HepG2 (cell line): ENCODE results near the gene MRPL58. TPM values are rescaled to one million over a fixed set of nuclear protein-coding genes. Genes with fewer than 3 reads are reported as not detected.
A peak's percentile ranks its signal among the peaks of the same experiment; 100 is the strongest.

Experiments used
- ETV6 ChIP-seq: sonication (generic); formaldehyde crosslinking; conservative IDR thresholded peaks from 2 replicates; pipeline ENCODE4 v1.4.0; 2020; ENCODE audit warnings: missing genetic modification reagents
- FOXA3 ChIP-seq: IDR thresholded peaks from 2 replicates; pipeline ENCODE4 v1.6.1; 2016; ENCODE audit warnings: missing genetic modification reagents, missing compliant biosample characterization
- HOXA5 ChIP-seq: sonication (generic); formaldehyde crosslinking; IDR thresholded peaks from 2 replicates; pipeline ENCODE4 v1.4.0; 2020; ENCODE audit warnings: missing genetic modification reagents
- JUN ChIP-seq: sonication (generic); formaldehyde crosslinking; IDR thresholded peaks from 2 replicates; pipeline ENCODE4 v1.4.0; 2020; ENCODE audit warnings: mild to moderate bottlenecking, missing genetic modification reagents
- NCOA1 ChIP-seq: sonication (generic); formaldehyde crosslinking; IDR thresholded peaks from 2 replicates; pipeline ENCODE4 v1.9.0; 2021; ENCODE audit warnings: missing genetic modification reagents
- NRL ChIP-seq: sonication (generic); formaldehyde crosslinking; IDR thresholded peaks from 2 replicates; pipeline ENCODE4 v1.5.0; 2020; ENCODE audit warnings: missing genetic modification reagents, mild to moderate bottlenecking, moderate library complexity, borderline replicate concordance
- RFXANK ChIP-seq: IDR thresholded peaks from 2 replicates; pipeline ENCODE4 v1.6.1; 2016
- XRCC5 ChIP-seq: fragments of 200-400 bp; formaldehyde crosslinking; optimal IDR thresholded peaks from 2 replicates; pipeline ENCODE3; 2017; ENCODE audit warnings: mild to moderate bottlenecking, low read length
- ZFP1 ChIP-seq: IDR thresholded peaks from 2 replicates; pipeline ENCODE4 v1.6.1; 2016
- ZNF335 ChIP-seq: sonication (generic); formaldehyde crosslinking; IDR thresholded peaks from 2 replicates; pipeline ENCODE4 v1.4.0; 2020; ENCODE audit warnings: missing genetic modification reagents
- ZNF724P ChIP-seq: sonication (generic); formaldehyde crosslinking; IDR thresholded peaks from 2 replicates; pipeline ENCODE4 v1.8.0; 2022; ENCODE audit warnings: missing genetic modification reagents, borderline replicate concordance
- polyA plus RNA-seq, 8 experiments: library from polyadenylated mRNA; depleted of rRNA in 3 of 8; stranded (reverse) in 7 of 8; unstranded in 1 of 8; fragments of >200 nt; fragmentation: Illumina TruSeq in 4 of 8; extraction: Trizol in 4 of 8; gene quantifications; 2 replicates each; pipeline versions ENCODE4 v1.2.1 to v1.2.3, GENCODE V29; 2011 to 2016; ENCODE audit warnings: low read depth in 4 of 8, missing spikeins in 1 of 8, mixed read lengths in 1 of 8; ENCODE audit not compliant: insufficient read depth in 1 of 8
- total RNA-seq, 5 experiments: library from RNA; depleted of rRNA; stranded (reverse); fragments of >200 nt; fragmentation: Illumina TruSeq; extraction: Trizol; gene quantifications; 2 replicates each; pipeline ENCODE4 v1.2.3, GENCODE V29; 2016; ENCODE audit warnings: low read depth in 1 of 5
- TF ChIP-seq, protein P1 (sequence below), 2 experiments: sonication (generic) in 1 of 2; formaldehyde crosslinking in 1 of 2; IDR thresholded peaks; 2 replicates each; pipeline versions ENCODE4 v1.6.1 to v1.9.0; 2014 to 2022; ENCODE audit warnings: antibody characterized with exemption in 1 of 2, borderline replicate concordance in 1 of 2, inconsistent platforms in 1 of 2, low read depth in 1 of 2, missing genetic modification reagents in 1 of 2
- TF ChIP-seq, protein P2 (sequence below): sonication (generic); formaldehyde crosslinking; IDR thresholded peaks from 2 replicates; pipeline ENCODE4 v1.4.0; 2020; ENCODE audit warnings: missing genetic modification reagents
- TF ChIP-seq, protein P3 (sequence below): sonication (generic); formaldehyde crosslinking; IDR thresholded peaks from 2 replicates; pipeline ENCODE4 v1.5.1; 2020; ENCODE audit warnings: missing genetic modification reagents, mild to moderate bottlenecking, borderline replicate concordance
- TF ChIP-seq, protein P4 (sequence below): sonication (generic); formaldehyde crosslinking; IDR thresholded peaks from 2 replicates; pipeline ENCODE4 v1.5.0; 2020; ENCODE audit warnings: missing genetic modification reagents

Gene MRPL58
- total and polyA plus RNA-seq, 2 of the 13 experiments (the other 11 are each of a cell fraction or from before 2014, with no cell fraction given) = 44.9 to 68.9 TPM

DNA sequence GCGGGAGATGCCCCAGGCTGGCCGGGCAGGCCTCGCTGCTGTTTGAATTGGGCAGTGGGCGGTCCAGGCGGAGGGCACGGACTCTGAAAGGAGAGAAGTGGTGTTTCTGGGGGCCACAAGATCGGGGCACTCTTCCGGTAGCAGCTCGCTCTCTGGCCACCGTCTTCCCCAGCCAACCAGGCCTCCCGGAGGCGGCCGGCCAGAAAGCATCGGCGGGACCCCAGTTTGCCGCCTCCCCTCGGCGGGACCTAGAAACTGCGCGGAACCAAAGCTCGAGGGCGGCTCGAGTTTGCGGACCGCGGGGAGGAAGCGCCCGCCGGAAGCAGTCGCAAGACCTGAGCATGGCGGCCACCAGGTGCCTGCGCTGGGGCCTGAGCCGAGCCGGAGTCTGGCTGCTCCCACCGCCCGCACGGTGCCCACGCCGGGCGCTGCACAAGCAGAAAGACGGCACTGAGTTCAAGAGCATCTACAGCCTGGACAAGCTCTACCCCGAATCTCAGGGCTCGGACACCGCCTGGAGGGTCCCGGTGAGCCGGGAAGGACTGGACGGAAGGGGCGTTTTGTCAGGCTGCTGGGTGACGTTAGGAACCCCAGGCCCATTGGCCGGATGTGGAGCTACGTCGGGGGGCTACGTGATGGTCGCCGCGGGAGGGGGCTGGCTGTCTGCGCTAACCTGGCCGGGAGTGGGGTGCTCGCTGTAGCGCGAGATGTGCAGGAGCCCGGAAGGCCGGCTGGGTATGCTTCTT is at the start of gene MRPL58 (continued):
- TF ChIP-seq, protein P1, sequence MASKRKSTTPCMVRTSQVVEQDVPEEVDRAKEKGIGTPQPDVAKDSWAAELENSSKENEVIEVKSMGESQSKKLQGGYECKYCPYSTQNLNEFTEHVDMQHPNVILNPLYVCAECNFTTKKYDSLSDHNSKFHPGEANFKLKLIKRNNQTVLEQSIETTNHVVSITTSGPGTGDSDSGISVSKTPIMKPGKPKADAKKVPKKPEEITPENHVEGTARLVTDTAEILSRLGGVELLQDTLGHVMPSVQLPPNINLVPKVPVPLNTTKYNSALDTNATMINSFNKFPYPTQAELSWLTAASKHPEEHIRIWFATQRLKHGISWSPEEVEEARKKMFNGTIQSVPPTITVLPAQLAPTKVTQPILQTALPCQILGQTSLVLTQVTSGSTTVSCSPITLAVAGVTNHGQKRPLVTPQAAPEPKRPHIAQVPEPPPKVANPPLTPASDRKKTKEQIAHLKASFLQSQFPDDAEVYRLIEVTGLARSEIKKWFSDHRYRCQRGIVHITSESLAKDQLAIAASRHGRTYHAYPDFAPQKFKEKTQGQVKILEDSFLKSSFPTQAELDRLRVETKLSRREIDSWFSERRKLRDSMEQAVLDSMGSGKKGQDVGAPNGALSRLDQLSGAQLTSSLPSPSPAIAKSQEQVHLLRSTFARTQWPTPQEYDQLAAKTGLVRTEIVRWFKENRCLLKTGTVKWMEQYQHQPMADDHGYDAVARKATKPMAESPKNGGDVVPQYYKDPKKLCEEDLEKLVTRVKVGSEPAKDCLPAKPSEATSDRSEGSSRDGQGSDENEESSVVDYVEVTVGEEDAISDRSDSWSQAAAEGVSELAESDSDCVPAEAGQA (IDR thresholded peaks at IDR 0.05; ENCODE audit: low read depth) = peak; percentile 95
- TF ChIP-seq, protein P1 (CRISPR knock-in tag; IDR thresholded peaks at IDR 0.05; ENCODE audit: borderline replicate concordance) = peak; percentile 83; the same call in 1 of the 2 replicates
- TF ChIP-seq XRCC5 = peak; percentile 100
- TF ChIP-seq NCOA1 (CRISPR knock-in tag) = peak; percentile 93
- peak; percentile 98 for TF ChIP-seq HOXA5
- TF ChIP-seq, protein P2, sequence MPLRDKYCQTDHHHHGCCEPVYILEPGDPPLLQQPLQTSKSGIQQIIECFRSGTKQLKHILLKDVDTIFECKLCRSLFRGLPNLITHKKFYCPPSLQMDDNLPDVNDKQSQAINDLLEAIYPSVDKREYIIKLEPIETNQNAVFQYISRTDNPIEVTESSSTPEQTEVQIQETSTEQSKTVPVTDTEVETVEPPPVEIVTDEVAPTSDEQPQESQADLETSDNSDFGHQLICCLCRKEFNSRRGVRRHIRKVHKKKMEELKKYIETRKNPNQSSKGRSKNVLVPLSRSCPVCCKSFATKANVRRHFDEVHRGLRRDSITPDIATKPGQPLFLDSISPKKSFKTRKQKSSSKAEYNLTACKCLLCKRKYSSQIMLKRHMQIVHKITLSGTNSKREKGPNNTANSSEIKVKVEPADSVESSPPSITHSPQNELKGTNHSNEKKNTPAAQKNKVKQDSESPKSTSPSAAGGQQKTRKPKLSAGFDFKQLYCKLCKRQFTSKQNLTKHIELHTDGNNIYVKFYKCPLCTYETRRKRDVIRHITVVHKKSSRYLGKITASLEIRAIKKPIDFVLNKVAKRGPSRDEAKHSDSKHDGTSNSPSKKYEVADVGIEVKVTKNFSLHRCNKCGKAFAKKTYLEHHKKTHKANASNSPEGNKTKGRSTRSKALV (CRISPR knock-in tag) = no peak; the same call in none of the 2 replicates
- TF ChIP-seq, protein P3, sequence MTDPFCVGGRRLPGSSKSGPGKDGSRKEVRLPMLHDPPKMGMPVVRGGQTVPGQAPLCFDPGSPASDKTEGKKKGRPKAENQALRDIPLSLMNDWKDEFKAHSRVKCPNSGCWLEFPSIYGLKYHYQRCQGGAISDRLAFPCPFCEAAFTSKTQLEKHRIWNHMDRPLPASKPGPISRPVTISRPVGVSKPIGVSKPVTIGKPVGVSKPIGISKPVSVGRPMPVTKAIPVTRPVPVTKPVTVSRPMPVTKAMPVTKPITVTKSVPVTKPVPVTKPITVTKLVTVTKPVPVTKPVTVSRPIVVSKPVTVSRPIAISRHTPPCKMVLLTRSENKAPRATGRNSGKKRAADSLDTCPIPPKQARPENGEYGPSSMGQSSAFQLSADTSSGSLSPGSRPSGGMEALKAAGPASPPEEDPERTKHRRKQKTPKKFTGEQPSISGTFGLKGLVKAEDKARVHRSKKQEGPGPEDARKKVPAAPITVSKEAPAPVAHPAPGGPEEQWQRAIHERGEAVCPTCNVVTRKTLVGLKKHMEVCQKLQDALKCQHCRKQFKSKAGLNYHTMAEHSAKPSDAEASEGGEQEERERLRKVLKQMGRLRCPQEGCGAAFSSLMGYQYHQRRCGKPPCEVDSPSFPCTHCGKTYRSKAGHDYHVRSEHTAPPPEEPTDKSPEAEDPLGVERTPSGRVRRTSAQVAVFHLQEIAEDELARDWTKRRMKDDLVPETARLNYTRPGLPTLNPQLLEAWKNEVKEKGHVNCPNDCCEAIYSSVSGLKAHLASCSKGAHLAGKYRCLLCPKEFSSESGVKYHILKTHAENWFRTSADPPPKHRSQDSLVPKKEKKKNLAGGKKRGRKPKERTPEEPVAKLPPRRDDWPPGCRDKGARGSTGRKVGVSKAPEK (CRISPR knock-in tag) = peak; percentile 54; the same call in 1 of the 2 replicates
- peak; percentile 97 for TF ChIP-seq ETV6 (CRISPR knock-in tag)
- peak; percentile 99 for TF ChIP-seq ZNF335 (CRISPR knock-in tag)
- TF ChIP-seq RFXANK (CRISPR knock-in tag) = peak; percentile 71; the same call in 1 of the 2 replicates
- TF ChIP-seq ZNF724P (CRISPR knock-in tag) = no peak
- peak; percentile 95 for TF ChIP-seq ZFP1 (CRISPR knock-in tag)
- peak; percentile 69 for TF ChIP-seq FOXA3 (CRISPR knock-in tag)
- TF ChIP-seq, protein P4, sequence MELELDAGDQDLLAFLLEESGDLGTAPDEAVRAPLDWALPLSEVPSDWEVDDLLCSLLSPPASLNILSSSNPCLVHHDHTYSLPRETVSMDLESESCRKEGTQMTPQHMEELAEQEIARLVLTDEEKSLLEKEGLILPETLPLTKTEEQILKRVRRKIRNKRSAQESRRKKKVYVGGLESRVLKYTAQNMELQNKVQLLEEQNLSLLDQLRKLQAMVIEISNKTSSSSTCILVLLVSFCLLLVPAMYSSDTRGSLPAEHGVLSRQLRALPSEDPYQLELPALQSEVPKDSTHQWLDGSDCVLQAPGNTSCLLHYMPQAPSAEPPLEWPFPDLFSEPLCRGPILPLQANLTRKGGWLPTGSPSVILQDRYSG (CRISPR knock-in tag) = peak; percentile 89
- peak; percentile 8; the same call in 1 of the 2 replicates for TF ChIP-seq JUN (CRISPR knock-in tag)
- peak; percentile 98; the same call in 1 of the 2 replicates for TF ChIP-seq NRL (CRISPR knock-in tag)
